ENCODE data around the gene NACAD. TPM values are rescaled to one million over a fixed set of nuclear protein-coding genes. Genes with fewer than 3 reads are reported as not detected.
"Not testable (repeated sequence)": the region's sequence is repeated elsewhere in the genome, so short reads cannot be mapped to it uniquely, and the experiment has no call there.

NACAD gene
- total RNA-seq, 2 donors from 2014 or later: 10.8 to 11.1 TPM

GRCh38 chr7:45035371-45035770 is 53.4 kb downstream of the NACAD start:
- Histone ChIP-seq H3K27me3 (replicated peaks; ENCODE audit: insufficient read depth) (no peaks in the 10 kb centered on the region), H3K4me1 (ENCODE audit: control insufficient read depth in 1 of 2, low read depth in 2 of 2) (peaks cover 12 to 18% of the 10 kb centered on the region in 2 donors), H3K27ac (no peak overlapping the region), H3K4me3 (no peak overlapping the region), H3K36me3 (peaks cover 9% of the 10 kb centered on the region), H3K9me3 (no peaks in the 10 kb centered on the region)
- no peak for DNase-seq (ENCODE audit: low spot score)
- no peak for ATAC-seq (ENCODE audit: insufficient number of reproducible peaks, low FRiP score, low read depth)
- TF ChIP-seq CTCF (IDR thresholded peaks at IDR 0.05): no peak

GRCh38 chr7:45034710-45035109 is 54.1 kb downstream of the NACAD start:
- not testable (repeated sequence) for H3K9me3 ChIP-seq; ATAC-seq (ENCODE audit: insufficient number of reproducible peaks, low FRiP score, low read depth)

GRCh38 chr7:45033931-45034290 is 54.9 kb downstream of the NACAD start:
- H3K4me3 ChIP-seq: no peak overlapping the region
- H3K9me3 ChIP-seq: no peaks in the 10 kb centered on the region
- ATAC-seq (ENCODE audit: insufficient number of reproducible peaks, low FRiP score, low read depth) (no peak), DNase-seq (ENCODE audit: low spot score) (no peak)
- peak overlapping the region; percentile 19 to 37 for H3K27ac ChIP-seq
- H3K36me3 ChIP-seq: peaks cover 5% of the 10 kb centered on the region
- no peaks in the 10 kb centered on the region for H3K27me3 ChIP-seq (replicated peaks; ENCODE audit: insufficient read depth)
- peaks cover 12 to 18% of the 10 kb centered on the region in 2 donors for H3K4me1 ChIP-seq (ENCODE audit: control insufficient read depth in 1 of 2, low read depth in 2 of 2)
- no peak for TF ChIP-seq CTCF (IDR thresholded peaks at IDR 0.05)

More at GRCh38 chr7:45034710-45035109, 54.1 kb downstream of the NACAD start:
- not testable (repeated sequence) for H3K27ac ChIP-seq; H3K4me3 ChIP-seq; H3K27me3 ChIP-seq (replicated peaks; ENCODE audit: insufficient read depth); DNase-seq (ENCODE audit: low spot score); H3K36me3 ChIP-seq
- peaks cover 12 to 18% of the 10 kb centered on the region in 2 donors for H3K4me1 ChIP-seq (ENCODE audit: control insufficient read depth in 1 of 2, low read depth in 2 of 2)

- Histone ChIP-seq H3K27ac (peak overlapping the region; percentile 19 to 37), H3K27me3 (replicated peaks; ENCODE audit: insufficient read depth) (no peaks in the 10 kb centered on the region), H3K4me3 (no peak overlapping the region), H3K36me3 (no peaks in the 10 kb centered on the region), H3K4me1 (ENCODE audit: control insufficient read depth in 1 of 2, low read depth in 2 of 2) (peaks cover 12 to 18% of the 10 kb centered on the region in 2 donors), H3K9me3 (no peaks in the 10 kb centered on the region)
- DNase-seq (ENCODE audit: low spot score): no peak
- no peak for TF ChIP-seq CTCF (IDR thresholded peaks at IDR 0.05)
- peak; percentile 17 for ATAC-seq (ENCODE audit: insufficient number of reproducible peaks, low FRiP score, low read depth)
These were observed 55.4 kb downstream of the NACAD start for GRCh38 chr7:45033261-45033930.

GRCh38 chr7:45032421-45032820 is 56.3 kb downstream of the NACAD start:
- no peaks in the 10 kb centered on the region for H3K36me3 ChIP-seq
- no peaks in the 10 kb centered on the region for H3K9me3 ChIP-seq
- no peak for ATAC-seq (ENCODE audit: insufficient number of reproducible peaks, low FRiP score, low read depth)
- H3K27ac ChIP-seq: no peak overlapping the region
- H3K27me3 ChIP-seq (replicated peaks; ENCODE audit: insufficient read depth): no peaks in the 10 kb centered on the region
- no peak for TF ChIP-seq CTCF (IDR thresholded peaks at IDR 0.05)
- H3K4me3 ChIP-seq: no peak overlapping the region
- DNase-seq (ENCODE audit: low spot score): no peak
- H3K4me1 ChIP-seq (ENCODE audit: control insufficient read depth in 1 of 2, low read depth in 2 of 2): peaks cover 12 to 18% of the 10 kb centered on the region in 2 donors

- ATAC-seq (ENCODE audit: insufficient number of reproducible peaks, low FRiP score, low read depth) (no peak), DNase-seq (ENCODE audit: low spot score) (no peak)
- H3K4me1 ChIP-seq (ENCODE audit: control insufficient read depth in 1 of 2, low read depth in 2 of 2): peaks cover 12 to 18% of the 10 kb centered on the region in 2 donors
- no peak overlapping the region for H3K27ac ChIP-seq
- H3K9me3 ChIP-seq: no peaks in the 10 kb centered on the region
- no peaks in the 10 kb centered on the region for H3K27me3 ChIP-seq (replicated peaks; ENCODE audit: insufficient read depth)
- no peak overlapping the region for H3K4me3 ChIP-seq
- TF ChIP-seq CTCF (IDR thresholded peaks at IDR 0.05): no peak
- peaks cover 3% of the 10 kb centered on the region for H3K36me3 ChIP-seq
These were observed 56.9 kb downstream of the NACAD start for GRCh38 chr7:45031829-45032228.

Data from thoracic aorta (tissue), 2 donors.